NCI-H526 treated with DMSO at 0.1 percent for 48 hours (cell line): Measurements from ENCODE around the gene DFFA.
"Not testable (repeated sequence)": the region's sequence is repeated elsewhere in the genome, so short reads cannot be mapped to it uniquely, and the experiment has no call there.

ENCODE experiments used
- DNase-seq: peaks from one replicate; lab custom pipeline; 2025; lab: John Stamatoyannopoulos, UW

The DFFA gene

DNA sequence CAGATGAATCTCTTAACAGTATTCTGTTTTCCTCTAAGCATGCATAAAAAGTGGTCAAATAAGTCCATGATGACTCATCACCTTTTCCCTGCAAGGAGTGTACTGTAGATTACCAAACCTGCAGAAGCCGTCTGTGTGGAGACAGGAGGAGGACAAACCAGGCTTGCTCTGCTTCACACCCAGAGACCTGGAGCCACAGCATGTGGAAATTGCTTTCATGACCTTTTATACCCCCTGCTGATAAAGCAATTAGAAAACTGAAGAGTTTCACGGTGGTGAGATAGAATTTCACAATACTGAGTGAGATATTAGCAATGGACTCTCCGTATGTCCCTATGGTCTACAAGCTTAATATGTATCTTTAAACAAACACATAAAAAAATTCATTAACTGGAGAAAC, 13.1 kb downstream of the DFFA start:
- no peak for DNase-seq

- no peak for DNase-seq
These were observed 14.5 kb downstream of the DFFA start for GRCh38 chr1:10457875-10458274.

DNA sequence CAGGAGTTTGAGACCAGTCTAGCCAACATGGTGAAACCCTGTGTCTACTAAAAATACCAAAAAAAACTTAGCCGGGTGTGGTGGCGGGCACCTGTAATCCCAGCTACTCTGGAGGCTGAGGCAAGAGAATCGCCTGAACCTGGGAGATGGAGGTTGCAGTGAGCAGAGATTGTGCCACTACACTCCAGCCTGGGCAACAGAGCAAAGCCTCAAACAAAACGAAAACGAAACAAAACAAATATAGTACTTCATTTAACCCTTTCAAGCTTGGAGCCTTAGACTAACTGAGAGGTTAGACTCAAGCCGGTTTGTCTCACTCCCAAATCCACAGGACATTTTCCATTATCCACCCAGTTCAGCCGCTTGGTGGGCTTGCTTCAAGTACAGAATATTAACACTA, 14.9 kb downstream of the DFFA start:
- not testable (repeated sequence) for DNase-seq

GRCh38 chr1:10456661-10457060, 15.7 kb downstream of the DFFA start:
- DNase-seq = no peak

- no peak for DNase-seq
These were observed 16.3 kb downstream of the DFFA start for GRCh38 chr1:10456048-10456447.

- DNase-seq = no peak
These were observed 21.0 kb downstream of the DFFA start for GRCh38 chr1:10451287-10451686.

- DNase-seq = no peak
These were observed 21.5 kb downstream of the DFFA start for GRCh38 chr1:10450836-10451235.

DNA sequence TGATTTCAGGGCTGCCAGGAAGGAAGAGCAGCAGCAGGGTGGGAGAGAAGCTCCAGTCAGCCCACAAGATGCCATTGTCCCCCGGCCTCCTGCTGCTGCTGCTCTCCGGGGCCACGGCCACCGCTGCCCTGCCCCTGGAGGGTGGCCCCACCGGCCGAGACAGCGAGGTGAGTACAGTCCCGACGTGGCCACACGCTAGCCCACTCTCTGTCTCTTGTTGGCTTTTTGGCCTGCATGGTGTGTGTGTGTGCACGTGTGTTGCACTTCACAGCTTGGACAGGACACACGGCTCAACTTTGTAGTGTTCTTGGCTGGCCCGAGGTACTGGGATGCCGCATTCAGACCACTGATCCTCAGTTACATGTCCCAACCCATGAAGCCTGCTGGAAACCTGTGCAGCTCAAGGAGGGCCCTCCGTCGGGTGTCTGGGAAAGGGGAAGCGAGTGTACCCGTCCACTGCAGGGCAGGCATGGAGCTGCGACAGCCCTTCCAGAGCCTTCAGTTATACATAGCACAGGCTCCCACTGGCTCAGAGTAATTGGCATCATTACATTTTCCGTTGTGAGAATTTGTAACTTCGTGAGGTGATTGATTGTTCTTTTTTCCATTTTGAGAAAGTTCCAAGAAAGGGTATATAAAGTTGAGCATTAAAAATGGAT, 22.0 kb downstream of the DFFA start:
- no peak for DNase-seq

DNA sequence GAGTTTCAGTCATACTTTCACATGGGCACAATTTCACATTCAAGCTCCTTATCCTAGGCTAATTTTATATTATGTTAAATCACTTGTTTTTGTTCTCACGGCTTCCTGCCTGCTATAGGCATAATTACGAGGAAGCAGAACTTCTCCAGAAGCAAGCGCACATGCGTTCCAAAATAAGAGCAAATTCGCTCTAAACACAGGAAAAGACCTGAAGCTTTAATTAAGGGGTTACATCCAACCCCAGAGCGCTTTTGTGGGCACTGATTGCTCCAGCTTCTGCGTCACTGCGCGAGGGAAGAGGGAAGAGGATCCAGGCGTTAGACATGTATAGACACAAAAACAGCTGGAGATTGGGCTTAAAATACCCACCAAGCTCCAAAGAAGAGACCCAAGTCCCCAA, 22.6 kb downstream of the DFFA start, which contains the start of gene CORT:
Gene CORT, plus strand, starts transcription at position 281 of the 400 bp plus-strand sequence. CDS start 193 bp downstream, outside the sequence.
- no peak for DNase-seq

- no peak for DNase-seq
These were observed 25.4 kb downstream of the DFFA start for GRCh38 chr1:10446790-10447422.

- no peak for DNase-seq
These were observed 27.4 kb downstream of the DFFA start for GRCh38 chr1:10444795-10445397.

- no peak for DNase-seq
These were observed 28.1 kb downstream of the DFFA start for GRCh38 chr1:10444248-10444647.

- DNase-seq = no peak
These were observed 31.5 kb downstream of the DFFA start for GRCh38 chr1:10440794-10441193.

- DNase-seq = no peak
These were observed 32.0 kb downstream of the DFFA start for GRCh38 chr1:10440305-10440704.

DNA sequence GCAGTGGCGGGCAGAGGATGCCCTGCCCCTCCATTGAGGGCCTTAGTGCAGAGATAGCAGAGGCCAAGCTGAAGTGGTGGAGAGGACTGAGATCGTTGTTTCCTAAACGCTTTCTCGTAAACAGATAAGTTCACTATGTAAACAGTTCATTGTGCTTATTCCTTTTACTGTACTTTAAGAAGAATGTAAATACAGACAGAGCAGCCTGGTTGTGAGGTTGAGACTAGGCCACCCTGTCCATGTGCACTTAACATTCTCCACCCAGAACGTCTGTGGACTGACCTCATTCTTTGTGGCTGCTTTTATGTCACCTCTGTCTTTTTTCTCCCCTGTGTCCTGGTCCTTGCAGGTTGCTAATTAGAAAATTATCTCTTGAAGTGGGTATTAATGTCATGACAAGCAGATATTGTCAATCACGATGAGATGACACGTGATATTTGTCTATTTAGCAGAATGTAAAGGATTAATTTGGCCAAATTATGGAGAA, 33.6 kb downstream of the DFFA start:
- no peak for DNase-seq

- DNase-seq = no peak
These were observed 35.3 kb downstream of the DFFA start for GRCh38 chr1:10437052-10437451.

DNA sequence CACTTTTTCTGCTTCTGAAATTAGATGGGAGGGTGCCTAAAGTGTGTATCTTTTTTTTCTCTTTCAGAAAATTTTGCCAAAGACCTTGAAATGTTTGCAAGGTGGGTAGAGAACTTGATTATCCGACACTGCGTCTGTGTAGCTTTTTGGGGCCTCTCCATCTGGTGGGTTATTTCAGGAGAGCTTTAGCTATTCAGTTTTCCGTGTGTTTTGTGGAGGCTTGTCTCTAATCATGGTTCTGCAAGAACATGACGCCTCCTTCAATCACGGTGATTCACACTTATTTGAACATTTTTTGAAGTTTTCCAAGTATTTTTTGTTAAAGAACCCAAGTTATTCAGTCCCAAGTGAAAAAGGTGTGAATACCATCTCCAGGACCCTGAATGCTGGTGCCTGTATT, 37.7 kb downstream of the DFFA start:
- no peak for DNase-seq

GRCh38 chr1:10433790-10434189, 38.5 kb downstream of the DFFA start:
- DNase-seq = no peak

GRCh38 chr1:10432910-10433700, 39.2 kb downstream of the DFFA start:
- no peak for DNase-seq

- no peak for DNase-seq
These were observed 41.1 kb downstream of the DFFA start for GRCh38 chr1:10431070-10431730.

- peak; percentile 56 for DNase-seq
These were observed 41.9 kb downstream of the DFFA start, which contains the start of gene CENPS for GRCh38 chr1:10430216-10431069. TSS of gene CENPS (plus strand) at chr1:10430433. CDS start at chr1:10430518, 85 bp downstream.
